Activated B cell treated with CpG ODN at 0.5 μM for 24 hours (primary cell): ENCODE measurements around the gene GAB4. TPM values are rescaled to one million over a fixed set of nuclear protein-coding genes. Genes with fewer than 3 reads are reported as not detected.
"Not testable (repeated sequence)": the region's sequence is repeated elsewhere in the genome, so short reads cannot be mapped to it uniquely, and the experiment has no call there.

Source experiments
- ATAC-seq: fragments of 200-7000 bp; cut with Tn5 transposase; one replicate; pipeline ENCODE4 v1.10.0; 2021; ENCODE audit warnings: low read depth, mild to moderate bottlenecking, moderate library complexity
- CTCF ChIA-PET: fragments of 350-600 bp; sonication (Branson Sonifier 250); formaldehyde crosslinking; loops from one replicate; lab custom pipeline; 2021; ENCODE audit warnings: antibody characterized with exemption; lab: Charles Lee
- POLR2A ChIA-PET: fragments of 350-600 bp; sonication (Branson Sonifier 250); formaldehyde crosslinking; loops from one replicate; lab custom pipeline; 2021; ENCODE audit warnings: antibody characterized with exemption; lab: Charles Lee
- DNase-seq: peaks from one replicate; pipeline ENCODE4 v3.0.0; 2022
- H3K27ac Mint-ChIP-seq: one replicate; pipeline ENCODE4 v1.8.0; 2020; ENCODE audit warnings: mixed read lengths
- H3K27me3 Mint-ChIP-seq: one replicate; pipeline ENCODE4 v1.8.0; 2021; ENCODE audit warnings: mixed read lengths
- H3K36me3 Mint-ChIP-seq: one replicate; pipeline ENCODE4 v1.8.0; 2021; ENCODE audit warnings: low read depth, mixed read lengths
- H3K4me1 Mint-ChIP-seq: one replicate; pipeline ENCODE4 v1.8.0; 2021; ENCODE audit warnings: mixed read lengths
- H3K4me3 Mint-ChIP-seq: one replicate; pipeline ENCODE4 v1.8.0; 2020; ENCODE audit warnings: mild to moderate bottlenecking, mixed read lengths
- H3K9me3 Mint-ChIP-seq: one replicate; pipeline ENCODE4 v1.8.0; 2020; ENCODE audit warnings: mixed read lengths
- CTCF ChIP-seq: fragments of 200-600 bp; IDR thresholded peaks from one replicate; pipeline ENCODE4 v1.8.0; 2022; ENCODE audit warnings: antibody characterized with exemption, mild to moderate bottlenecking
- intact Hi-C: fragments of 100-400 bp; cut with micrococcal nuclease; formaldehyde crosslinking; loops from one replicate; pipeline ENCODE4 v1.15.1; 2024
- total RNA-seq: library from RNA; stranded (reverse); gene quantifications from 2 replicates; pipeline ENCODE4 v1.2.3, GENCODE V29; 2022

GAB4 gene
- total RNA-seq, 1 donor from 2014 or later, result 0.29 TPM

DNA sequence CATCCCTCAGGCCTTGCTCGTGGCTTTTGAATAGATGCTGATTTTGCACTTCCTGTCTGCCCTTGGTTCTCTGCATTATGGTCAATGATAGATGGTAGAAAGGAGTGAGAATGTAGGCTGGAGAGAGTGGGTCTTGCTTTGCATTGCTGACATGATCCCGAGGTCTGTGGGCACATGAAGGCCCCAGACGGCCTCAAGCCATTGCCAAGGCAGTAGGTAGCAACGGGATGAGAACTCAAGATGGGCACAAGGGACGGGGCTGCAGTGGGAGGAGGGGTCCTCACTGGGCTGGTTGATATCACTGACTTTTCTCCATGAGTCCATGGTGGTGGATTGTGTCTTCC is 54.0 kb downstream of the GAB4 start:
- Mint-ChIP-seq H3K9me3 (no peaks in the 10 kb centered on the region), H3K36me3 (no peaks in the 10 kb centered on the region), H3K27me3 (peaks cover 2% of the 10 kb centered on the region), H3K4me3 (no peak overlapping the region), H3K4me1 (no peaks in the 10 kb centered on the region), H3K27ac (no peak overlapping the region)
- CTCF ChIA-PET, result no interaction called here
- DNase-seq, result no peak
- intact Hi-C loops, result no loop called here
- no peak for TF ChIP-seq CTCF
- no peak for ATAC-seq
- POLR2A ChIA-PET, result no interaction called here

DNA sequence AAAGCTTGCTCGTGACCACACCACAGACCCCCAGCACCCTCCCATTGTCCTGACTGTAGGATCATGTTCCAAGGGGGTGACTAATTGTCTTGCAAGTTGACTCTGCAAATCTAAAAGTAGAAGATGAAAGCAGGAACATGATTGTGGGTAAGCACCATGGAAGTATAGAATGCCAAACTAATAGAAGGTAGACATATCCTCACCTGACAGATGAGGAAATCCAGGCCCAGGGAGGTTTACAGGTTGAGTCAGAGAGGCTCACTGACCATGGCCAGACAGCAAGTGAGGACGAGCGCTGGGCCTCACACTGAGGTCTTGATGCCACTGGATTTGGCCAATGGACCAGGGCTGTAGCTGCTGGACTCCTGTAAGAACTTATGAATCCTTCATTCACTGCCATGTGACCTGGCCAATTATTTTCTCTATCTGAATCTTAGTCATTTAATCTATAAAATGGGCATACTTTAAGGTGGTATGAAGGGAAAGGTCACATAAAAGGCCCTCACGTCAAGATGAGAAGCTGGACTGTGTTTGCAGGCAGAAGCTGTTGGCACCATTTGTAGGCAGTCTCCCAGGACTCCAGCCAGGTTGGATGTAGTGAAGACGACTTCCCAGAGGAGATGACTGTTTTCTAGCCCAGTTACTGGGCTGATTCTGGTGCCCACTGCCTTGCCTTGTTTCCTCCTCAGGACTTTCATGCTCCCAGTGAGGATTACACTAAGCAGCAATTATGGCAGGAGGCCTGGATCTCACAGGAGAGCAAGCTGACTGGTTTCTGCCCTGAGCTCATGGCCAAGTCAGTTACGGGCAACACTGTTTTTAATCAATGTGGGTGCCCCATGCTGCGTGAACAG is 54.6 kb downstream of the GAB4 start:
- ChIA-PET CTCF (no interaction called here), POLR2A (no interaction called here)
- H3K36me3 Mint-ChIP-seq, result no peaks in the 10 kb centered on the region
- no peak overlapping the region for H3K4me3 Mint-ChIP-seq
- no peak overlapping the region for H3K27ac Mint-ChIP-seq
- DNase-seq, result no peak
- peaks cover 2% of the 10 kb centered on the region for H3K27me3 Mint-ChIP-seq
- ATAC-seq, result no peak
- intact Hi-C loops, result no loop called here
- no peaks in the 10 kb centered on the region for H3K9me3 Mint-ChIP-seq
- no peak for TF ChIP-seq CTCF
- H3K4me1 Mint-ChIP-seq, result no peaks in the 10 kb centered on the region

DNA sequence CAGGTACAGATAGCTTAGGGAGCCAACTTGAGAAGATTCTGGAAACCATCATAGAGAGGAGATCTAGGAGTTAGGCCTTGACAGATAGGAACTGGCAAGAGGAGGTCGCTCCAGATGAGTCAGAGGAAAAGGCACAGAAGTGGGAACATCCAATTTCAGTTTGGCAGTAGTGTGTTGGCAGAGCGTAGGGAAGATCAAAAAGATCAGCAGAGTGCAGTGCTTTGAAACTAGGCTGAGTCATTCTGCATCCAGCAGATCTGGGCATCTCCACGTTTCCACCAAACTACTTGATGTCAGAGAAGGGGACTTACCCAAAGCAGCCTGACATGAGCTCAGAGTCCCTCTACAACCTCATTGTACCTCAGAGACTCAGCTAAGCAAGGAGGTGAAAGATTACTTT is 58.5 kb downstream of the GAB4 start:
- ChIA-PET POLR2A (no interaction called here), CTCF (no interaction called here)
- H3K4me3 Mint-ChIP-seq, result no peak overlapping the region
- ATAC-seq, result no peak
- H3K36me3 Mint-ChIP-seq, result no peaks in the 10 kb centered on the region
- peaks cover 2% of the 10 kb centered on the region for H3K27me3 Mint-ChIP-seq
- no peak for DNase-seq
- H3K27ac Mint-ChIP-seq, result no peak overlapping the region
- H3K4me1 Mint-ChIP-seq, result no peaks in the 10 kb centered on the region
- no peak for TF ChIP-seq CTCF
- no peaks in the 10 kb centered on the region for H3K9me3 Mint-ChIP-seq
- intact Hi-C loops, result no loop called here

DNA sequence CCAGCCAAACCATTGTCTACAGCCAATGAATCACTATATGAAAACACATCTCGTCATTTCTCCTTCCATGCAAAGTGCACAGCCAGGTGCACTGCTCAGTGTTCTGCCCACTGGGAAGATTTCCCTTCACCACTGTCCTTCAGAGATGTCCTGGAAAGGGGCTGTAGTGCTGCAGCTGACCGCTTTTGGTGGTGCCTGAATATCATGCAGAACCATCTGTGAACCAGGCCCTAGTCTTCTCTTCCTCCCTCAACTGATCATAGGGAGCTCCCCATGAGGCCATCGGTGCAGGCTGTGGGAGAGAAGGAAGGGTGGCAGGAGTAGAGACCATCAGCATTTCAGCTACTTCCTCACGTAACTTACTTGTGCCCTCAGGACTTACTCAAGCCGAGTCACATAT is 70.2 kb downstream of the GAB4 start:
- DNase-seq, result no peak
- H3K27ac Mint-ChIP-seq, result no peak overlapping the region
- no peaks in the 10 kb centered on the region for H3K4me1 Mint-ChIP-seq
- no peak for TF ChIP-seq CTCF
- H3K27me3 Mint-ChIP-seq, result peaks cover under 1% of the 10 kb centered on the region
- ATAC-seq, result no peak
- POLR2A ChIA-PET, result no interaction called here
- CTCF ChIA-PET, result no interaction called here
- no peak overlapping the region for H3K4me3 Mint-ChIP-seq
- H3K9me3 Mint-ChIP-seq, result no peaks in the 10 kb centered on the region
- no peaks in the 10 kb centered on the region for H3K36me3 Mint-ChIP-seq
- intact Hi-C loops, result no loop called here

DNA sequence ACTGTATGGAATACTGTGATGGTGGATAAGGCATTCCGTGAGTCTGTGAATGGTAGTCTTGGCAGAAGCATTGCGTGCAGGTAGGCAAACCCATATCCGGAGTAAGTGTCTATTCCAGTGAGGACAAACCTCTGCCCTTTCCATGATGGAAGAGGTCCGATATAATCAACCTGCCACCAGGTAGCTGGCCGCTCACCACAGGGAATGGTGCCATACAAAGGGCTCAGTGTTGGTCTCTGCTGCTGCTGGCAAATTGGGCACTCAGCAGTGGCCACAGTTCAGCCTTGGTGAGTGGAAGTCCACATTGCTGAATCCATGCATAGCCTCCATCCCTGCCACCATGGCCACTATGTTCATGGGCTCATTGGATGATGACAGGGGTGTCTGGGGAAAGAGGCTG is 70.8 kb downstream of the GAB4 start:
- intact Hi-C loops, H3K4me1 Mint-ChIP-seq, H3K9me3 Mint-ChIP-seq, POLR2A ChIA-PET, H3K27me3 Mint-ChIP-seq, H3K27ac Mint-ChIP-seq, ATAC-seq, H3K36me3 Mint-ChIP-seq, H3K4me3 Mint-ChIP-seq, CTCF ChIA-PET, DNase-seq: not testable (repeated sequence)

GRCh38 chr22:16936625-16937024 is 71.4 kb downstream of the GAB4 start:
- Mint-ChIP-seq H3K27me3 (peaks cover 10% of the 10 kb centered on the region), H3K36me3 (no peaks in the 10 kb centered on the region), H3K4me3 (no peak overlapping the region), H3K4me1 (no peaks in the 10 kb centered on the region), H3K9me3 (no peaks in the 10 kb centered on the region), H3K27ac (no peak overlapping the region)
- intact Hi-C loops, result no loop called here
- no peak for TF ChIP-seq CTCF
- ATAC-seq (no peak), DNase-seq (no peak)
- CTCF ChIA-PET, result no interaction called here
- POLR2A ChIA-PET, result no interaction called here
